Muscle layer of duodenum (tissue), 2 donors: ENCODE results near the gene TMEM167A.

Experiments
- H3K27ac ChIP-seq: one replicate; pipeline ENCODE4 v1.7.0; 2013; ENCODE audit warnings: mild to moderate bottlenecking, low read length
- H3K27me3 ChIP-seq: one replicate; pipeline ENCODE4 v1.7.0; 2013; ENCODE audit warnings: low read depth, mild to moderate bottlenecking, control low read depth, low read length
- H3K36me3 ChIP-seq, 2 donors: one replicate each; pipeline ENCODE4 v1.7.0; 2013; ENCODE audit warnings: low read length in 2 of 2, control low read depth in 1 of 2, mild to moderate bottlenecking in 1 of 2; ENCODE audit not compliant: insufficient read depth in 2 of 2, control insufficient read depth in 1 of 2
- H3K4me1 ChIP-seq, 2 donors: one replicate each; pipeline ENCODE4 v1.7.0; 2013; ENCODE audit warnings: low read length in 2 of 2, mild to moderate bottlenecking in 2 of 2, control low read depth in 1 of 2, moderate library complexity in 1 of 2; ENCODE audit not compliant: insufficient read depth in 2 of 2, control insufficient read depth in 1 of 2
- H3K4me3 ChIP-seq, 2 donors: one replicate each; pipeline ENCODE4 v1.7.0; 2013; ENCODE audit warnings: low read length in 2 of 2, low read depth in 1 of 2, mild to moderate bottlenecking in 1 of 2
- H3K9me3 ChIP-seq, 2 donors: one replicate each; pipeline ENCODE4 v1.7.0; 2013; ENCODE audit warnings: low read length in 2 of 2, control low read depth in 1 of 2, mild to moderate bottlenecking in 1 of 2; ENCODE audit not compliant: control insufficient read depth in 1 of 2
- donor health status: healthy.

TMEM167A gene

DNA sequence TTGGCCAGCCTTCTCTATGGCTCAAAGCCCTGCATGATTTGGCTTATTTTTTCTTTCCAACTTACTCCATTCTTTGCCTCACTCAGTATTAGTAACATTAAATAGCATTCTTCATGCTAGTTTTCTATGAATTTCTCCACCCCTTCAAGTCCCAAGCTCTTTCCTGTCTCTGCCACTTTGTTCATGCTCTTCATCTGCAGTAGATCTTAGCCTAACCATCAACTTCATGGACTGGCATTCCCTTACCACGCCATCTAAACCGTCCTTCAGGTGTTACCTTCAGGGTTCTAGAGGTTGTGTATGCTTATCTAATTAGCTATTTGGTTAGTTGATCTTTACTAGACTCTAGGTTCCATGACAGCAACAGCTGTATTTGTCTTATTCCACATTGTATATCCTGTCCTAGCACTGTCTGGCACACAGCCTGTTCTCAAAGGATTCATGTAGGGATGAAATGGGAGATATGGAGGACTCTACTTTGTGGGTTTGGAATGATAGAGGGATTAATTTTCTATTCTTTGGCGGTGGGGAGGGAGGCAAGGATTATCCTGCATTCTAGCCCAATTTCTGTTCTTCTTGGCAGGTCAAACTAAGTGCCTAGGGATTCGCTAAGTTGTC, 26.4 kb downstream of the TMEM167A start:
- H3K9me3 ChIP-seq, result no peaks in the 10 kb centered on the region
- no peak overlapping the region for H3K4me3 ChIP-seq
- H3K36me3 ChIP-seq, result peaks cover 0 to 4% of the 10 kb centered on the region in 2 donors
- H3K27ac ChIP-seq, result no peak overlapping the region
- H3K27me3 ChIP-seq, result no peaks in the 10 kb centered on the region
- H3K4me1 ChIP-seq, result no peaks in the 10 kb centered on the region

DNA sequence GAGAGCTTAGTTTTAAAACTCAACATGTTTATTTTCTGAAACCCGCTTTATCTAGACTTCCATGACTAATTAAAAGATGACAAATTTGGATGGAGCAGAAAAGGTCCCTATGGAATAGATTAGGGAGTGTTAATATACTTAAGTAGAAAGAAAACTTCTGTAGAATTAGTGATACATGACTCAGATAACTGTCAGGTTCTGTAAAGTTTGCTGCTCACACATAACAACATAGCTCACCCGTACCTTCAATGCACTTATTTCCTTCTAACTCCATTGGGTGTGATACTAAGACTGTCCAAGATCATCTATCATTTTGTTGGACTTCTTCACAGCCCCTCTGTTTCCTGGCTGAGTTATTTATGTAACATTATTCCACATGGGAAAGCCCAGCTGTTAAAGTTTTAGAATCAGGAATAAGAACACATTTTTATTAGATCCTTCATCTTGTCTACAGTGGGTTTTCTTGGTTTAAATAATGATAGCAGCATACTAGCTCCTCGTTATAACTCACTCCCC, 27.8 kb downstream of the TMEM167A start:
- H3K27me3 ChIP-seq, result no peaks in the 10 kb centered on the region
- no peaks in the 10 kb centered on the region for H3K9me3 ChIP-seq
- no peak overlapping the region for H3K27ac ChIP-seq
- H3K4me3 ChIP-seq, result no peak overlapping the region
- no peaks in the 10 kb centered on the region for H3K4me1 ChIP-seq
- peaks cover 0 to 4% of the 10 kb centered on the region in 2 donors for H3K36me3 ChIP-seq

DNA sequence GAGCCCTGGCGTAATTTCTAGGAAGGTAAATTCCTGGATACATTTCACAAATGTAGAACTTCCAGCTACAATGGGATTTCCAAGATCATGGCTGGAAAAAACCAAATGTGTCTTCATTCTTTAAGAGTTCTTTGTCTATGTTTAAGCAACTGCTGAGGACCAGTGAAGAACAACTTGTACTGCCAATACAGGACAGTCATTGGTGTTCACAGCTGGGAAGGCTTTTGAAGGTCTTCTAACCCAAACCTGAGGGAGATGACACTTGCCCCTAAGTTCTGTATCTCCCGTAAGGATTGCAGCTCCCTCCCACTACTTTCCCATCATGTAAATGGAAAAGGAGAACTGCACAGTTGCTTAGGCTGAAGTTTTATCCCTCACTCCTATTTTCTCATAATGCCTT, 28.4 kb downstream of the TMEM167A start:
- Histone ChIP-seq H3K27me3 (no peaks in the 10 kb centered on the region), H3K27ac (no peak overlapping the region), H3K4me1 (no peaks in the 10 kb centered on the region), H3K4me3 (no peak overlapping the region), H3K36me3 (no peaks in the 10 kb centered on the region), H3K9me3 (no peaks in the 10 kb centered on the region)

DNA sequence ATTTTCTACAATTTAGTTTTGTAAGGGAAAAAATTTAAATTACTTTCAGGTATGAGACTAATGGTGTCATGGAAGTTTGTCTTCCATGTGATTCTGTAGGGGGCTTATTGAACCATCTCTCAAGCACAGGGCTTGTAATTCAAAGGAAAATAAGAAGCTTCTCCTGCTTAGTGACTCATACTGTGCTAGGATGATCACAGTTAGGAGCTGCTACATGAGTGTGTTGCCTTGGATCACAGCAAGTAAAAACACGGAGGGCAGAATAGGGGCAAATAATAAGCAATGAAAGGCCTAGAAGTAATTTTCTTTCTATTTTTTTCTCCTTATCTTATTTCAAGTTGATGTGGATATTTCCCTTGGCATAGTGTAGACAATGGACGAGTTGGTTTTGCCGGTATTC, 28.9 kb downstream of the TMEM167A start:
- no peaks in the 10 kb centered on the region for H3K36me3 ChIP-seq

DNA sequence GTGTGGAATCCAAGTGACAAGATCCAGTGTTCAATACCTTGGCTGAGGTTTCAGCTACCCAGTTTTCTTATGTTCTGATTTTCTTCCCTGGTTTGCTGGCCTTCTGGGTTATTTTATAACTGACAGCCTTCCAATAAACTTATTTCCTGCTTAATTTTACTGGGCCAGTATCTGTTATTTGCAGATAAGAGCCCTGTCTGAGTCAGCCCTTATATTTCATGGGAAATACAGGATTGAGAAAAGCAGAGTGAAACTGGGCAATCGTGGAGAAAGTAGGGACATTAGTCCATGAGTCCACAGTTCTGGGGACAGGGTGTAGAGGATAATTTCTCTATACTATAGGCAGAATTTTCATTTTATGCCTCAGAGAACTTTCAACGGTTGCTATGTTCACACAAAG, 32.3 kb downstream of the TMEM167A start:
- Histone ChIP-seq H3K4me3 (no peak overlapping the region), H3K4me1 (no peaks in the 10 kb centered on the region), H3K9me3 (no peaks in the 10 kb centered on the region), H3K27ac (no peak overlapping the region), H3K27me3 (no peaks in the 10 kb centered on the region), H3K36me3 (no peaks in the 10 kb centered on the region)

More for the DNA sequence above, 28.9 kb downstream of the TMEM167A start:
- H3K9me3 ChIP-seq, result no peaks in the 10 kb centered on the region
- H3K4me1 ChIP-seq, result no peaks in the 10 kb centered on the region
- no peak overlapping the region for H3K4me3 ChIP-seq
- H3K27me3 ChIP-seq, result no peaks in the 10 kb centered on the region
- no peak overlapping the region for H3K27ac ChIP-seq

DNA sequence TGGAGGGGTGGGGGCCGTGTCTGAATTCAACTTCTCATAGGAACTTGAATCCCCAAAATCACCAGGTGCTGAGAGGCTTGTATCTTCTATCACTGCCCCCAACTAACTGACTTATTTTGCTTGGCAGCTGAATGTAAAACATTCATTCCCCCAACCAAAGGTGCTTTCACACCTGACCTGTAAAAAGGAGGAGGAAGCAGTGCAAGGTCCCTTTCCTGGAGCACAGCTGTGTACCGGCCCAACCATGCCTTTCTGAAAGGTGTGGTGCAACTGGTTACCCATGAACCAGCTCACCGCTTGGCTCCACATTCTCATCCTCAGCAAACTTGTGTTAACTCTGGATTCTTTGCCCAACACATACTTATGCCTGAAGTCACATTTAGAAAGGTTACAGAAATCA, 34.7 kb downstream of the TMEM167A start:
- no peak overlapping the region for H3K4me3 ChIP-seq
- H3K27me3 ChIP-seq, result no peaks in the 10 kb centered on the region
- H3K4me1 ChIP-seq, result no peaks in the 10 kb centered on the region
- no peak overlapping the region for H3K27ac ChIP-seq
- no peaks in the 10 kb centered on the region for H3K9me3 ChIP-seq
- no peaks in the 10 kb centered on the region for H3K36me3 ChIP-seq

DNA sequence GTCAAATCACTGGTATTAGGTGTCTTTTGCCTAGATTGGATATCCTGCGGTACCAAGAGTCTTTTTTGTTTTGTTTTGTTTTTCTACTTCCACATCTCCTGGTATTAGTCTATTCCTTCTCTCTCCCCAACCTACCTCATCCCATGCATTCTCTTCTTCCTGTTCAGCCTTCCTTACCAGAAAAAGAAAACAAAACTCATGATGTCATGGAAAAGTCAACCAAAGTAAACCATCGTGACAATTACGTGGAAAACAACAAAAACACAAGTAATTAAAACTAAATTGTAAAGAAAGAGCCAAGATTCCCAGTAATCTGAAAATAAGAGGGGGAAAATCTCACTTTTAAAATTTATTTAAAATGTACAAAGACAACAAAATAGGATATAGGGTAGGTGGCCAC, 38.3 kb downstream of the TMEM167A start:
- Histone ChIP-seq H3K9me3 (no peaks in the 10 kb centered on the region), H3K4me1 (peaks cover 0 to 7% of the 10 kb centered on the region in 2 donors), H3K27me3 (no peaks in the 10 kb centered on the region), H3K36me3 (no peaks in the 10 kb centered on the region), H3K4me3 (no peak overlapping the region), H3K27ac (no peak overlapping the region)

DNA sequence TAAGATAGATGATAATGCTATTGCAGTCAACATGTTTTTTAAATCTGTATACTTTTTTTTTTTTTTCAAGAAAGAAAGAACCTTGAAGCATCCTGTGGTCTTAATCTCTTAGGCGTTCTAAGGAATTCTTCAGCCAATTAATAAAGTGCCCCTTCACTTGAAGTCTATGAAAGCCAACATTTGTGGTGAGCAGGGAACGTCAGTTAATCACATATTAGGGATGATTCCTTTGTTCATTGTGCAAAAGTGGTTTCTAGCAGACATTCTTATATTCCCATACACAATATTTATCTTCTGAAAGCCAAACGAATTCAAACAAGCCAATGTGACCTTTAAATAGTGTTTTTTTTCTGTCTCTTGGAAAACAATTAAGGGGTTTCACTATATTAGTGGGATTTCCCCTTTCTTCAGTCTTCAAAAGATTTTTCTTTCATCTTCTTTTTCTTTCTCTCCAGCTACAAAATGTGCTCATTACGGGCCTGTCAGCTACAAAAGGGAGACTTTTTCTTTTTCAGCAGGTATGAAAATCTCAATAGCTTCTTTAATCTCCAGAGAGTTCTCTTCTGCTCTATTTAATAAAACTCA, 40.1 kb downstream of the TMEM167A start:
- no peaks in the 10 kb centered on the region for H3K27me3 ChIP-seq
- peaks cover 0 to 7% of the 10 kb centered on the region in 2 donors for H3K4me1 ChIP-seq
- no peaks in the 10 kb centered on the region for H3K36me3 ChIP-seq
- H3K4me3 ChIP-seq, result no peak overlapping the region
- no peak overlapping the region for H3K27ac ChIP-seq
- no peaks in the 10 kb centered on the region for H3K9me3 ChIP-seq

DNA sequence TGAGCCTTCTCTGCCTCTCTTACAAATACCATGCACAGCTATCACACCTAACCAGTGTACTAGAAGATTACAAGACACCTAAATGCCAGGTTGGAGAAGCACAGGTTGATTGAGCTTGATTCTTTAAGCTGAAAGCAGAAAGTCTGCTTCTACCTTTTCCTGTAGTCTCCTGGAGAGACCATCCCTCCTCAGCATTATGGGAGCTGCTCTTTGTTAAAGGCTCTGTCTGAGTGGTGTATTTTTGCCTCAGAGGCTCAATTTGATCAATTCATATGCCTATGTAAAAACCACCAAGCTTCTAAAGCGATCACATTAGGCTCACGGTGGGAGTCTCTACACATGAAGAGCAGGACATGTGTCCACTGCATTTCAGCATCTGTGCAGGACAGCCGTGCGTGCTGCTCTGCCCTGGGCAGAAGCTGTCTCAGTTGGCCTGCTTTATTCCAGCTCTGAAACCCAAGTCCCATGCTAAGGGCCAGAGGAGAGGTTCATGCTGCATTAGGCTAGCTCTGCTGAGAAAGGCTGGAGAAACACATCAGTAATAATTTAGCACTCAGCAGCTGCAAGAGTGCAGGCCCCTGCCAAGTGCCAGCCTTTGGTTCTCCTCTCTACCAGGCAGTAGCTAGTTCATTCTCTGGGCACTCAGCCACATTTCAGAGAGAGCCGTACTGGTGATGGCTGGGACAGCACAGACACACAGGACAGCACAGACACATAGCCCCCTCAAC, 41.7 kb downstream of the TMEM167A start:
- peaks cover 0 to 7% of the 10 kb centered on the region in 2 donors for H3K4me1 ChIP-seq
- no peaks in the 10 kb centered on the region for H3K27me3 ChIP-seq
- no peaks in the 10 kb centered on the region for H3K36me3 ChIP-seq
- no peak overlapping the region for H3K4me3 ChIP-seq
- H3K27ac ChIP-seq, result no peak overlapping the region
- H3K9me3 ChIP-seq, result no peaks in the 10 kb centered on the region

DNA sequence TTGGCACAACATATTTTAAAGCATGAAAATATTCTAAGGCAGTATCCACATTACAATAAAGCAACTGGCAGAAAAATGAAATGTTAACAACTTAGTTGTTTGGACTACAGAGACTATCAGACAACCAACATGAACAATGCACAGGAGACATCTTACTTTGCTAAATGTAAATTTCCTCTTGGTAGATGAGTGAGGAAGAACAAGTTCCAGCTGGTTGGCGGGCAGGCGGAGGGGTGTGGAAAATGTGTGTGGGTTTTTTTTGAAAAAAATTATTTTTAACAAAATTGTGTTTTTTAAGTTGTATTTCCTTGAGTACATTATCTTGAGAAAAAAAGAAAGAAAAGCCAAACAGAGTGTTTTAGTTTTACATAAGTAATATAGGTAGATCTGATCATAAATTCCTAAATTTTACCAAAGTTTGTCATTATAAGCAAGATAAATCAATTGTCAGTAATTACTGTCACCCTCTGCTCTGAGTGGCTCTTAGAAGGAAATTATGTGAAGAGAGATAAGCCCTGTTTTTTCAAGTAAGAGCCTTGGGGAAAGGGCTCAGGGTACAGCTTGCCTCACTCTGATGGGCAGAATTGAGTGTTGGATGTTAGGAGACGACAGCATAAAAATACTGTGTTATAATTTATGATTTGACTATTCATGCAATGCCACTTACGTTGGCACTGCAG, 42.5 kb downstream of the TMEM167A start:
- no peak overlapping the region for H3K4me3 ChIP-seq
- H3K4me1 ChIP-seq, result peaks cover 0 to 7% of the 10 kb centered on the region in 2 donors
- H3K36me3 ChIP-seq, result no peaks in the 10 kb centered on the region
- H3K9me3 ChIP-seq, result no peaks in the 10 kb centered on the region
- H3K27me3 ChIP-seq, result no peaks in the 10 kb centered on the region
- no peak overlapping the region for H3K27ac ChIP-seq

DNA sequence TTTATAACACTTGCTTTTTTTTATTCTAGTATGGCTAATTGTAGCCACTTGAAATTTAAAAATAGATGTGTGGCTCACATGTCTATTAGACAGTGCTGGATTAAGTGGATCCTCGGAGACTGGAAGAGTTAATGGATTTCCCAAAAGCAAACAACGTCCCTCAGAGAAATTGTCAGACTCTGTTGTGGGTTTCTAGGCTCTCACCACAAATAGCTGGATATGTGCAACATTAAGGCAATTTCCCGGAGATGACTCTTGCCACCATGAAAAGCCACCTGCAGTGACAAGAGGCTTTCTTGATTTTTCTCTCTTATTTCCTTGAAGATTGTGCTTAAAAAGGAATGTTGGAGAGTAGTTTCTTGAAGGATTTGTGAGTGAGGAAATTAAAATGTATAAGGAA, 43.2 kb downstream of the TMEM167A start:
- no peaks in the 10 kb centered on the region for H3K27me3 ChIP-seq
- no peak overlapping the region for H3K4me3 ChIP-seq
- H3K27ac ChIP-seq, result no peak overlapping the region
- no peaks in the 10 kb centered on the region for H3K36me3 ChIP-seq
- H3K9me3 ChIP-seq, result no peaks in the 10 kb centered on the region
- peaks cover 0 to 7% of the 10 kb centered on the region in 2 donors for H3K4me1 ChIP-seq
